NT2/D1 (cell line): ENCODE measurements around the gene NRXN2.

Experiments used
- SUZ12 ChIP-seq: IDR thresholded peaks from 2 replicates; pipeline ENCODE4 v1.6.1; 2011; ENCODE audit not compliant: insufficient read length, insufficient read depth; ENCODE audit errors: extremely low read depth
- YY1 ChIP-seq: IDR thresholded peaks from 2 replicates; pipeline ENCODE4 v1.6.1; 2011; ENCODE audit not compliant: insufficient read length, insufficient read depth
- ZNF274 ChIP-seq: IDR thresholded peaks from 2 replicates; pipeline ENCODE4 v1.6.1; 2011; ENCODE audit warnings: mild to moderate bottlenecking, low read depth, low read length

DNA sequence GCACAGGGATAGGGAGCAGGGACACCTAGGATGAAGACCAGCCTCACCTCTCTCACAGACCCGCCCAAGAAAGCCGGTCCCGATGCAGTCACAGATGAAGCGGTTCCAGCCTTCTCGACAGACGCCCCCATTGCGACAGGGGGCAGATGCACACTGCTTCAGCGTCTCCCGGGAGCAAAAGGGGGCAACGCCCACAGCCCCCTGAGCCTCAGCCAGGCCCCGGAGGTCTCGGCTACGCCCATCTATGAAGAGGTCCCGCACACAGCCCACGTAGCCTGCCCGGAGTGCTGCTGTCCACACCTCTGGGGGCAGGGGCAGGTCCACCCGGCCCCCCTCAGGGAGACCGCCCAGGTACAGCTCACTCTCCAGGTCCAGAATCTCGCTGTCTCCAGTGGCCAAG lies 62.3 kb downstream of the NRXN2 start:
- no peak for TF ChIP-seq YY1
- no peak for TF ChIP-seq ZNF274
- TF ChIP-seq SUZ12, result no peak
